ENCODE measurements around the gene PTTG2. TPM values are rescaled to one million over a fixed set of nuclear protein-coding genes. Genes with fewer than 3 reads are reported as not detected.

The PTTG2 gene
- total RNA-seq, 1 experiment from 2014 or later, result 0.35 TPM

- H3K27ac Mint-ChIP-seq, result peak overlapping the region; percentile 69
- peaks cover 73% of the 10 kb centered on the region for H3K4me1 Mint-ChIP-seq
- H3K36me3 Mint-ChIP-seq, result no peaks in the 10 kb centered on the region
- TF ChIP-seq ATF1 (CRISPR knock-in tag; IDR thresholded peaks at IDR 0.05) (no peak), PRRX2 (CRISPR knock-in tag; IDR thresholded peaks at IDR 0.05) (no peak), SMAD3 (CRISPR knock-in tag; IDR thresholded peaks at IDR 0.05; ENCODE audit: borderline replicate concordance) (no peak), AR (CRISPR knock-in tag; IDR thresholded peaks at IDR 0.05) (no peak), NR1H2 (CRISPR knock-in tag; IDR thresholded peaks at IDR 0.05) (no peak), NFATC4 (CRISPR knock-in tag; IDR thresholded peaks at IDR 0.05) (no peak), ELF4 (CRISPR knock-in tag; IDR thresholded peaks at IDR 0.05; ENCODE audit: low read depth) (no peak), IRF2 (CRISPR knock-in tag; IDR thresholded peaks at IDR 0.05; ENCODE audit: borderline replicate concordance, low read depth) (no peak), TEAD4 (CRISPR knock-in tag; IDR thresholded peaks at IDR 0.05) (no peak)
- H3K4me3 Mint-ChIP-seq, result no peak overlapping the region
- DNase-seq (ENCODE audit: low spot score) (no peak), ATAC-seq (no peak)
- ChIA-PET POLR2A (no interaction called here), CTCF (no interaction called here)
- no peaks in the 10 kb centered on the region for H3K9me3 Mint-ChIP-seq
- H3K27me3 Mint-ChIP-seq (ENCODE audit: low read depth), result no peaks in the 10 kb centered on the region
Measured at GRCh38 chr4:37998226-37998625, 38.0 kb downstream of the PTTG2 start.

GRCh38 chr4:37999000-37999716, 39.0 kb downstream of the PTTG2 start:
- no peak overlapping the region for H3K4me3 Mint-ChIP-seq
- no peaks in the 10 kb centered on the region for H3K9me3 Mint-ChIP-seq
- POLR2A ChIA-PET, result no interaction called here
- H3K27ac Mint-ChIP-seq, result no peak overlapping the region
- DNase-seq (ENCODE audit: low spot score), result no peak
- H3K4me1 Mint-ChIP-seq, result peaks cover 73% of the 10 kb centered on the region
- no peaks in the 10 kb centered on the region for H3K36me3 Mint-ChIP-seq
- CTCF ChIA-PET, result no interaction called here
- ATAC-seq, result no peak; the same call in 1 of the 2 replicates
- no peaks in the 10 kb centered on the region for H3K27me3 Mint-ChIP-seq (ENCODE audit: low read depth)
- TF ChIP-seq NFE2L1 (CRISPR knock-in tag; IDR thresholded peaks at IDR 0.05) (no peak), ZNF396 (CRISPR knock-in tag; IDR thresholded peaks at IDR 0.05; ENCODE audit: borderline replicate concordance) (no peak), EMX1 (CRISPR knock-in tag; IDR thresholded peaks at IDR 0.05) (no peak), ZNF416 (CRISPR knock-in tag; IDR thresholded peaks at IDR 0.05) (no peak), NR1H2 (CRISPR knock-in tag; IDR thresholded peaks at IDR 0.05) (no peak), ZNF512 (CRISPR knock-in tag; IDR thresholded peaks at IDR 0.05; ENCODE audit: borderline replicate concordance) (no peak), ATF6 (CRISPR knock-in tag; IDR thresholded peaks at IDR 0.05) (no peak), PRDM15 (CRISPR knock-in tag; IDR thresholded peaks at IDR 0.05) (no peak), IRF1 (CRISPR knock-in tag; IDR thresholded peaks at IDR 0.05) (no peak), TEAD1 (CRISPR knock-in tag; IDR thresholded peaks at IDR 0.05) (no peak), ZNF281 (CRISPR knock-in tag; IDR thresholded peaks at IDR 0.05) (no peak), ESRRA (CRISPR knock-in tag; IDR thresholded peaks at IDR 0.05; ENCODE audit: borderline replicate concordance) (no peak)
